LNCaP clone FGC (cell line): ENCODE results near the gene RAB19.

Experiments used
- DNase-seq: peaks from one replicate; pipeline ENCODE4 v3.0.0-alpha.2; 2011; ENCODE audit warnings: low read depth
- H3K4me3 ChIP-seq: 2 replicates; pipeline ENCODE4 v1.5.1; 2011; ENCODE audit warnings: mild to moderate bottlenecking, low read depth, low read length, control low read depth
- TF ChIP-seq, protein P1 (sequence below): IDR thresholded peaks from 2 replicates; pipeline ENCODE4 v1.5.1; 2012; ENCODE audit warnings: mild to moderate bottlenecking; ENCODE audit not compliant: control insufficient read depth, insufficient read depth; ENCODE audit errors: extremely low read depth

The RAB19 gene

DNA sequence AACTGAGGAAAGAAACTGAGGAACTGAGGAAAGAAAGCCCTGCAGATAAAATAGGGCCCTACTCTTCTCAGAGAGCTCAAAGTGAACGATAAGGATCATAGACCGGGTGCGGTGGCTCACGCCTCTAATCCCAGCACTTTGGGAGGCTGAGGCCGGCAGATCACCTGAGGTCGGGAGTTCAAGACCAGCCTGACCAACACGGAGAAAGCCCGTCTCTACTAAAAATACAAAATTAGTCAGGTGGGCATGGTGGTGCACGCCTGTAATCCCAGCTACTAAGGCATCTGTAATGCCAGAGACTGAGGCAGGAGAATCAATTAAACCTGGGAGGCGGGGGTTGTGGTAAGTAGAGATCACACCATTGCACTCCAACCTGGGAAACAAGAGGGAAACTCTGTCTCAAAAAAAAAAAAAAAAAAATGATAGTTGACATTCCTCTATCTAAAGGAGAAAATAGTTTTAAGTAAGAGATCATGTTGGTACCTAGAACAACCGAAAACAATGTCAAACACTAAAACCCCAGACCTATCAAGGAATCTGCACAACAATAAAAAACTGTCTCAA lies 72.9 kb downstream of the RAB19 start:
- peak overlapping the region; percentile 94 for H3K4me3 ChIP-seq
- TF ChIP-seq, protein P1, sequence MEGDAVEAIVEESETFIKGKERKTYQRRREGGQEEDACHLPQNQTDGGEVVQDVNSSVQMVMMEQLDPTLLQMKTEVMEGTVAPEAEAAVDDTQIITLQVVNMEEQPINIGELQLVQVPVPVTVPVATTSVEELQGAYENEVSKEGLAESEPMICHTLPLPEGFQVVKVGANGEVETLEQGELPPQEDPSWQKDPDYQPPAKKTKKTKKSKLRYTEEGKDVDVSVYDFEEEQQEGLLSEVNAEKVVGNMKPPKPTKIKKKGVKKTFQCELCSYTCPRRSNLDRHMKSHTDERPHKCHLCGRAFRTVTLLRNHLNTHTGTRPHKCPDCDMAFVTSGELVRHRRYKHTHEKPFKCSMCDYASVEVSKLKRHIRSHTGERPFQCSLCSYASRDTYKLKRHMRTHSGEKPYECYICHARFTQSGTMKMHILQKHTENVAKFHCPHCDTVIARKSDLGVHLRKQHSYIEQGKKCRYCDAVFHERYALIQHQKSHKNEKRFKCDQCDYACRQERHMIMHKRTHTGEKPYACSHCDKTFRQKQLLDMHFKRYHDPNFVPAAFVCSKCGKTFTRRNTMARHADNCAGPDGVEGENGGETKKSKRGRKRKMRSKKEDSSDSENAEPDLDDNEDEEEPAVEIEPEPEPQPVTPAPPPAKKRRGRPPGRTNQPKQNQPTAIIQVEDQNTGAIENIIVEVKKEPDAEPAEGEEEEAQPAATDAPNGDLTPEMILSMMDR: no peak
- no peak for DNase-seq
